Measurements from ENCODE around the gene PDZD8. TPM values are rescaled to one million over a fixed set of nuclear protein-coding genes. Genes with fewer than 3 reads are reported as not detected.

The PDZD8 gene
- total RNA-seq, 2 donors from 2014 or later, result 22.7 to 38.7 TPM

GRCh38 chr10:117277675-117278074 is 97.6 kb downstream of the PDZD8 start:
- intact Hi-C loops (cut with DNase I), result no loop called here
- WGBS, result 63% methylated on average over 2 of the region's 2 CpGs
- Histone ChIP-seq H3K27ac (no peak overlapping the region), H3K4me3 (no peak overlapping the region), H3K9me3 (no peaks in the 10 kb centered on the region), H3K4me1 (replicated peaks) (no peaks in the 10 kb centered on the region), H3K27me3 (replicated peaks; ENCODE audit: insufficient read depth) (no peaks in the 10 kb centered on the region), H3K36me3 (no peaks in the 10 kb centered on the region)
- DNase-seq (ENCODE audit: low spot score), result no peak
- no peak for TF ChIP-seq POLR2A (IDR thresholded peaks at IDR 0.05)
- TF ChIP-seq CTCF (IDR thresholded peaks at IDR 0.05), result no peak
- no peak for TF ChIP-seq POLR2AphosphoS5 (IDR thresholded peaks at IDR 0.05)

- Histone ChIP-seq H3K4me3 (no peak overlapping the region), H3K4me1 (replicated peaks) (no peaks in the 10 kb centered on the region), H3K36me3 (no peaks in the 10 kb centered on the region), H3K27me3 (replicated peaks; ENCODE audit: insufficient read depth) (no peaks in the 10 kb centered on the region), H3K27ac (no peak overlapping the region), H3K9me3 (no peaks in the 10 kb centered on the region)
- TF ChIP-seq POLR2A (IDR thresholded peaks at IDR 0.05) (no peak), POLR2AphosphoS5 (IDR thresholded peaks at IDR 0.05) (no peak), CTCF (IDR thresholded peaks at IDR 0.05) (no peak)
- WGBS, result 71% methylated on average over 3 of the region's 3 CpGs
- DNase-seq (ENCODE audit: low spot score), result no peak
- intact Hi-C loops (cut with DNase I), result no loop called here
Measured at GRCh38 chr10:117275121-117275520, 100.1 kb downstream of the PDZD8 start.

- no peaks in the 10 kb centered on the region for H3K4me1 ChIP-seq (replicated peaks)
- no peaks in the 10 kb centered on the region for H3K27me3 ChIP-seq (replicated peaks; ENCODE audit: insufficient read depth)
- H3K9me3 ChIP-seq, result no peaks in the 10 kb centered on the region
- H3K36me3 ChIP-seq, result no peaks in the 10 kb centered on the region
- intact Hi-C loops (cut with DNase I), result no loop called here
- 98% methylated on average over 5 of the region's 5 CpGs for WGBS
- H3K4me3 ChIP-seq, result no peak overlapping the region
- no peak overlapping the region for H3K27ac ChIP-seq
- DNase-seq (ENCODE audit: low spot score), result no peak
- no peak for TF ChIP-seq POLR2AphosphoS5 (IDR thresholded peaks at IDR 0.05)
- no peak for TF ChIP-seq CTCF (IDR thresholded peaks at IDR 0.05)
- TF ChIP-seq POLR2A (IDR thresholded peaks at IDR 0.05), result no peak
Measured at GRCh38 chr10:117274509-117274908, 100.7 kb downstream of the PDZD8 start.

GRCh38 chr10:117273980-117274379 is 101.3 kb downstream of the PDZD8 start:
- intact Hi-C loops (cut with DNase I), result no loop called here

More at GRCh38 chr10:117273980-117274379, 101.3 kb downstream of the PDZD8 start:
- TF ChIP-seq CTCF (IDR thresholded peaks at IDR 0.05), result no peak
- no peak for TF ChIP-seq POLR2AphosphoS5 (IDR thresholded peaks at IDR 0.05)
- TF ChIP-seq POLR2A (IDR thresholded peaks at IDR 0.05), result no peak
- H3K4me3 ChIP-seq, result no peak overlapping the region
- no peaks in the 10 kb centered on the region for H3K27me3 ChIP-seq (replicated peaks; ENCODE audit: insufficient read depth)
- 95% methylated on average over 3 of the region's 3 CpGs for WGBS
- no peaks in the 10 kb centered on the region for H3K4me1 ChIP-seq (replicated peaks)
- H3K27ac ChIP-seq, result no peak overlapping the region
- no peak for DNase-seq (ENCODE audit: low spot score)
- no peaks in the 10 kb centered on the region for H3K36me3 ChIP-seq
- H3K9me3 ChIP-seq, result no peaks in the 10 kb centered on the region

Data from prostate gland (tissue), 2 donors.